GM12878 (cell line): ENCODE measurements around the gene NUP93. TPM values are rescaled to one million over a fixed set of nuclear protein-coding genes. Genes with fewer than 3 reads are reported as not detected.

ENCODE experiments used
- ATAC-seq: fragments of 200-7000 bp; cut with Tn5 transposase; 3 replicates; pipeline ENCODE4 v1.9.1; 2020; ENCODE audit warnings: mild to moderate bottlenecking, moderate library complexity
- BruUV-seq: library from RNA; stranded (reverse); fragments of 400-500 nt; replicated peaks from 2 replicates; lab custom pipeline; 2021; lab: Mats Ljungman, UMichigan
- CTCF ChIA-PET: fragments of 300-600 bp; sonication (Branson Sonifier 250); formaldehyde crosslinking; extraction: SDS; loops from one replicate; lab custom pipeline; 2021; ENCODE audit warnings: inconsistent platforms; lab: Yijun Ruan, JAX
- POLR2A ChIA-PET: fragments of 350-600 bp; formaldehyde crosslinking; extraction: SDS; loops from one replicate; lab custom pipeline; 2021; ENCODE audit warnings: inconsistent platforms; lab: Charles Lee
- RAD21 ChIA-PET: fragments of 300-600 bp; sonication (Branson Sonifier 250); formaldehyde crosslinking; loops from one replicate; lab custom pipeline; 2023; ENCODE audit warnings: antibody characterized with exemption; ENCODE audit not compliant: unreplicated experiment; lab: Charles Lee
- SMC1A ChIA-PET: fragments of 300-600 bp; sonication (Branson Sonifier 250); formaldehyde crosslinking; loops from one replicate; lab custom pipeline; 2023; ENCODE audit not compliant: unreplicated experiment, uncharacterized antibody; lab: Charles Lee
- DNase-seq: peaks from one replicate; pipeline ENCODE4 v3.0.0-alpha.2; 2011; ENCODE audit warnings: low read depth, low spot score
- FAIRE-seq: peaks from 3 replicates; lab custom pipeline; 2011; peaks lifted over from hg19 to GRCh38; lab: Jason Lieb, UNC
- H2AFZ ChIP-seq: 2 replicates; pipeline ENCODE4 v1.6.0; 2011; ENCODE audit warnings: low read depth, low read length, control low read depth; ENCODE audit not compliant: control insufficient read depth
- H3K27ac ChIP-seq: 2 replicates; pipeline ENCODE4 v1.5.1; 2011; ENCODE audit warnings: control low read depth; ENCODE audit not compliant: control insufficient read depth, insufficient read depth
- H3K27me3 ChIP-seq, 2 experiments: replicated peaks in 1 of 2; 2 replicates each; pipeline versions ENCODE4 v1.6.0 to v1.6.1; 2011; ENCODE audit warnings: low read length in 1 of 2; ENCODE audit not compliant: control insufficient read depth in 2 of 2, insufficient read depth in 2 of 2
- H3K36me3 ChIP-seq, 2 experiments: 2 replicates each; pipeline ENCODE4 v1.5.1; 2011; ENCODE audit warnings: low read length in 1 of 2; ENCODE audit not compliant: control insufficient read depth in 2 of 2, insufficient read depth in 2 of 2
- H3K4me1 ChIP-seq: 2 replicates; pipeline ENCODE4 v1.6.1; 2011; ENCODE audit warnings: mild to moderate bottlenecking, low read length, moderate library complexity, mixed read lengths; ENCODE audit not compliant: control insufficient read depth, insufficient read depth
- H3K4me2 ChIP-seq: 2 replicates; pipeline ENCODE4 v1.6.0; 2011; ENCODE audit warnings: control low read depth; ENCODE audit not compliant: control insufficient read depth, insufficient read depth
- H3K4me3 ChIP-seq: fragments of 200-600 bp; sonication (generic); 2 replicates; pipeline ENCODE4 v1.5.1; 2016
- H3K79me2 ChIP-seq: 2 replicates; pipeline ENCODE4 v1.6.0; 2011; ENCODE audit warnings: low read length; ENCODE audit not compliant: control insufficient read depth, insufficient read depth
- H3K9ac ChIP-seq: 2 replicates; pipeline ENCODE4 v1.8.0; 2011; ENCODE audit warnings: low read length, control low read depth, mixed read lengths; ENCODE audit not compliant: control insufficient read depth, insufficient read depth
- H3K9me3 ChIP-seq: replicated peaks from 3 replicates; pipeline ENCODE4 v1.5.1; 2011; ENCODE audit warnings: mild to moderate bottlenecking, low read length; ENCODE audit not compliant: control insufficient read depth, insufficient read depth
- H4K20me1 ChIP-seq: 2 replicates; pipeline ENCODE4 v1.6.0; 2011; ENCODE audit not compliant: control insufficient read depth, insufficient read depth
- BCL11A ChIP-seq: IDR thresholded peaks from 2 replicates; pipeline ENCODE4 v1.6.1; 2011; ENCODE audit warnings: low read depth, low read length
- ELK1 ChIP-seq: IDR thresholded peaks from 2 replicates; pipeline ENCODE4 v1.6.1; 2012; ENCODE audit warnings: low read depth, low read length, improper control_type of control experiment
- HDAC2 ChIP-seq: fragments of 200-600 bp; sonication (generic); IDR thresholded peaks from 2 replicates; pipeline ENCODE4 v1.6.1; 2017
- IRF5 ChIP-seq: fragments of 450-650 bp; IDR thresholded peaks from 2 replicates; pipeline ENCODE4 v1.6.1; 2017; ENCODE audit warnings: borderline replicate concordance
- LARP7 ChIP-seq: fragments of 450-650 bp; IDR thresholded peaks from 2 replicates; pipeline ENCODE4 v1.6.1; 2017; ENCODE audit warnings: mild to moderate bottlenecking
- RELA ChIP-seq: fragments of 450-650 bp; IDR thresholded peaks from 2 replicates; pipeline ENCODE4 v1.8.0; 2014; ENCODE audit warnings: borderline replicate concordance; ENCODE audit not compliant: partially characterized antibody
- SKIL ChIP-seq: fragments of 450-650 bp; IDR thresholded peaks from 2 replicates; pipeline ENCODE4 v1.6.1; 2017; ENCODE audit warnings: mild to moderate bottlenecking, low read depth, inconsistent platforms; ENCODE audit not compliant: poor library complexity, severe bottlenecking
- STAT1 ChIP-seq: fragments of 450-650 bp; conservative IDR thresholded peaks from 2 replicates; pipeline ENCODE4 v1.6.1; 2014; ENCODE audit warnings: antibody characterized with exemption, mild to moderate bottlenecking
- SUPT20H ChIP-seq: IDR thresholded peaks from 2 replicates; pipeline ENCODE4 v1.6.1; 2011; ENCODE audit warnings: low read depth, mild to moderate bottlenecking, low read length, moderate library complexity, borderline replicate concordance; ENCODE audit not compliant: control insufficient read depth
- TCF7 ChIP-seq: IDR thresholded peaks from 2 replicates; pipeline ENCODE4 v1.6.1; 2014; ENCODE audit warnings: antibody characterized with exemption, borderline replicate concordance
- ZNF207 ChIP-seq: fragments of 450-650 bp; IDR thresholded peaks from 2 replicates; pipeline ENCODE4 v1.6.1; 2014; ENCODE audit warnings: antibody characterized with exemption, mild to moderate bottlenecking, borderline replicate concordance
- ZNF217 ChIP-seq: fragments of 450-650 bp; IDR thresholded peaks from 2 replicates; pipeline ENCODE4 v1.6.1; 2017; ENCODE audit warnings: antibody characterized with exemption, mild to moderate bottlenecking
- ZSCAN29 ChIP-seq: fragments of 450-650 bp; IDR thresholded peaks from 2 replicates; pipeline ENCODE4 v1.6.1; 2017; ENCODE audit warnings: mild to moderate bottlenecking, moderate library complexity
- ZZZ3 ChIP-seq: IDR thresholded peaks from 2 replicates; pipeline ENCODE4 v1.6.1; 2011; ENCODE audit warnings: low read depth; ENCODE audit not compliant: control insufficient read depth, insufficient read length
- WGBS: methylation state at CpG from one replicate; pipeline ENCODE4 v1.1.6; 2016; ENCODE audit warnings: low lambda C conversion rate; ENCODE audit not compliant: insufficient replicate concordance, insufficient coverage; ENCODE audit errors: missing lambda C conversion rate; 5-methylcytosine and 5-hydroxymethylcytosine counted together
- in situ Hi-C: fragments of 300-500 bp; cut with MboI; formaldehyde crosslinking; loops from 9 replicates; pipeline ENCODE4 v1.14.3; 2018; ENCODE audit warnings: mixed read lengths
- intact Hi-C: fragments of 100-400 bp; cut with micrococcal nuclease; formaldehyde crosslinking; loops from one replicate; pipeline ENCODE4 v1.14.2; 2022; ENCODE audit not compliant: unreplicated experiment
- polyA plus RNA-seq, 11 experiments: library from polyadenylated mRNA; depleted of rRNA in 4 of 11; unstranded in 6 of 11; stranded (reverse) in 5 of 11; fragments of >200 nt; fragmentation: Nextera tagmentation in 4 of 11; fragmentation: Illumina TruSeq in 1 of 11; extraction: Ambion mirVana in 4 of 11; extraction: Trizol in 1 of 11; gene quantifications; 1 replicate in 1 of 11; 2 replicates in 10 of 11; pipeline versions ENCODE4 v1.2.1 to v1.2.3, GENCODE V29; 2011 to 2016; ENCODE audit warnings: inconsistent platforms in 2 of 11, missing spikeins in 2 of 11, low read depth in 1 of 11
- total RNA-seq, 4 experiments: library from RNA; depleted of rRNA in 3 of 4; stranded (reverse); fragments of >200 nt in 3 of 4; fragmentation: Illumina TruSeq in 1 of 4; extraction: Trizol in 1 of 4; gene quantifications; 2 replicates each; pipeline versions ENCODE4 v1.2.1 to v1.2.3, GENCODE V29; 2013 to 2021
- TF ChIP-seq, protein P1 (sequence below): fragments of 450-650 bp; IDR thresholded peaks from 2 replicates; pipeline ENCODE4 v1.6.1; 2018; ENCODE audit warnings: borderline replicate concordance, mild to moderate bottlenecking; ENCODE audit not compliant: partially characterized antibody
- TF ChIP-seq, protein P2 (sequence below): fragments of 450-650 bp; IDR thresholded peaks from 2 replicates; pipeline ENCODE4 v1.6.1; 2017; ENCODE audit warnings: mild to moderate bottlenecking

Gene NUP93
- total and polyA plus RNA-seq, 10 of the 15 experiments (the other 5 are each of a cell fraction or from before 2014, with no cell fraction given): 82.2 to 175 (median 101) TPM

GRCh38 chr16:56861756-56862155 is 131.8 kb downstream of the NUP93 start:
- Histone ChIP-seq H3K27ac (no peak overlapping the region), H3K9ac (no peak overlapping the region), H3K79me2 (no peaks in the 10 kb centered on the region), H3K27me3 (no peaks in the 10 kb centered on the region), H3K4me2 (no peak overlapping the region), H3K4me1 (peaks cover 33% of the 10 kb centered on the region), H3K9me3 (no peaks in the 10 kb centered on the region), H3K36me3 (no peaks in the 10 kb centered on the region), H2AFZ (no peak overlapping the region), H4K20me1 (no peaks in the 10 kb centered on the region), H3K4me3 (no peak overlapping the region)
- ATAC-seq (no peak), DNase-seq (no peak), FAIRE-seq (no peak)
- in situ Hi-C loops (no loop called here), intact Hi-C loops (loop anchor here (2.0 to 5.0 kb wide), 2 partner anchors 49 to 186 kb away; no protein-coding TSS in a partner anchor)
- ChIA-PET POLR2A (interaction anchor here (1.2 to 1.9 kb wide), 4 partner anchors 49 to 84 kb away, joined by 3 to 7 read pairs (median 4); partner anchors contain the start of gene HERPUD1), SMC1A (interaction anchor here (0.9 to 6.1 kb wide), 8 partner anchors 10 to 104 kb away, joined by 3 to 41 read pairs (median 4); no protein-coding TSS in a partner anchor), RAD21 (interaction anchor here (1.3 to 9.7 kb wide), 4 partner anchors 27 to 91 kb away, joined by 3 to 126 read pairs (median 4); no protein-coding TSS in a partner anchor), CTCF (interaction anchor here (0.8 to 11.7 kb wide), 8 partner anchors 8 to 262 kb away, joined by 3 to 247 read pairs (median 4); no protein-coding TSS in a partner anchor)
- 88% methylated on average over 8 of the region's 8 CpGs for WGBS
- no TSS peak for BruUV-seq
- TF ChIP-seq HDAC2 (no peak), ZNF217 (no peak), LARP7 (no peak), ZZZ3 (no peak), BCL11A (no peak), SUPT20H (no peak), ZSCAN29 (no peak), STAT1 (no peak), RELA (no peak), TCF7 (no peak), ELK1 (no peak), IRF5 (no peak), SKIL (no peak), ZNF207 (no peak)
- TF ChIP-seq, protein P1, sequence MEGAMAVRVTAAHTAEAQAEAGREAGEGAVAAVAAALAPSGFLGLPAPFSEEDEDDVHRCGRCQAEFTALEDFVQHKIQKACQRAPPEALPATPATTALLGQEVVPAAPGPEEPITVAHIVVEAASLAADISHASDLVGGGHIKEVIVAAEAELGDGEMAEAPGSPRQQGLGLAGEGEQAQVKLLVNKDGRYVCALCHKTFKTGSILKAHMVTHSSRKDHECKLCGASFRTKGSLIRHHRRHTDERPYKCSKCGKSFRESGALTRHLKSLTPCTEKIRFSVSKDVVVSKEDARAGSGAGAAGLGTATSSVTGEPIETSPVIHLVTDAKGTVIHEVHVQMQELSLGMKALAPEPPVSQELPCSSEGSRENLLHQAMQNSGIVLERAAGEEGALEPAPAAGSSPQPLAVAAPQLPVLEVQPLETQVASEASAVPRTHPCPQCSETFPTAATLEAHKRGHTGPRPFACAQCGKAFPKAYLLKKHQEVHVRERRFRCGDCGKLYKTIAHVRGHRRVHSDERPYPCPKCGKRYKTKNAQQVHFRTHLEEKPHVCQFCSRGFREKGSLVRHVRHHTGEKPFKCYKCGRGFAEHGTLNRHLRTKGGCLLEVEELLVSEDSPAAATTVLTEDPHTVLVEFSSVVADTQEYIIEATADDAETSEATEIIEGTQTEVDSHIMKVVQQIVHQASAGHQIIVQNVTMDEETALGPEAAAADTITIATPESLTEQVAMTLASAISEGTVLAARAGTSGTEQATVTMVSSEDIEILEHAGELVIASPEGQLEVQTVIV: no peak
- TF ChIP-seq, protein P2, sequence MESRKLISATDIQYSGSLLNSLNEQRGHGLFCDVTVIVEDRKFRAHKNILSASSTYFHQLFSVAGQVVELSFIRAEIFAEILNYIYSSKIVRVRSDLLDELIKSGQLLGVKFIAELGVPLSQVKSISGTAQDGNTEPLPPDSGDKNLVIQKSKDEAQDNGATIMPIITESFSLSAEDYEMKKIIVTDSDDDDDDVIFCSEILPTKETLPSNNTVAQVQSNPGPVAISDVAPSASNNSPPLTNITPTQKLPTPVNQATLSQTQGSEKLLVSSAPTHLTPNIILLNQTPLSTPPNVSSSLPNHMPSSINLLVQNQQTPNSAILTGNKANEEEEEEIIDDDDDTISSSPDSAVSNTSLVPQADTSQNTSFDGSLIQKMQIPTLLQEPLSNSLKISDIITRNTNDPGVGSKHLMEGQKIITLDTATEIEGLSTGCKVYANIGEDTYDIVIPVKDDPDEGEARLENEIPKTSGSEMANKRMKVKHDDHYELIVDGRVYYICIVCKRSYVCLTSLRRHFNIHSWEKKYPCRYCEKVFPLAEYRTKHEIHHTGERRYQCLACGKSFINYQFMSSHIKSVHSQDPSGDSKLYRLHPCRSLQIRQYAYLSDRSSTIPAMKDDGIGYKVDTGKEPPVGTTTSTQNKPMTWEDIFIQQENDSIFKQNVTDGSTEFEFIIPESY: no peak
